IPS-NIHi7 (cell line): ENCODE measurements around the gene JAML.

Experiments used
- DNase-seq: peaks from one replicate; pipeline ENCODE4 v3.0.0; 2012; ENCODE audit warnings: mixed read lengths; ENCODE audit errors: extremely low spot score

The JAML gene

DNA sequence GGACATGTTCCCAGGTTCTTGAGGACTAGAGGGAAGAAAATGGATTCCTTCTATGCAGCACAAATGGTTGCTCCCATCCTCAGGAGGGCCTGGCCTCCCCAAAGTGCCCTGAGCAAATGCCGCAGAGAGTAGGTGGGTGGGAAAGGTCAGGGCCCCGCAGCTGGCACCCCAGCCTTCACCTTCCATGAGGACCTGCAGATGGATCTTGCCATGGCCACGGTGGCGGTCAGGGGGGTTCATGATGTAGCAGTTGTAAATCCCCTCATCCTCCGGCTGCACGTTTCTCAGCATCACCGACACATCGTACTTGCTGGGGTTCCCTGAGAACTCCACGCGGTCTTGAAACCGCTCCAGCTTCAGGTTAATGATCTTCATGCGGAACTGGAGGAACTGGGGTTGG is 56.9 kb downstream of the JAML start:
- DNase-seq, result no peak

DNA sequence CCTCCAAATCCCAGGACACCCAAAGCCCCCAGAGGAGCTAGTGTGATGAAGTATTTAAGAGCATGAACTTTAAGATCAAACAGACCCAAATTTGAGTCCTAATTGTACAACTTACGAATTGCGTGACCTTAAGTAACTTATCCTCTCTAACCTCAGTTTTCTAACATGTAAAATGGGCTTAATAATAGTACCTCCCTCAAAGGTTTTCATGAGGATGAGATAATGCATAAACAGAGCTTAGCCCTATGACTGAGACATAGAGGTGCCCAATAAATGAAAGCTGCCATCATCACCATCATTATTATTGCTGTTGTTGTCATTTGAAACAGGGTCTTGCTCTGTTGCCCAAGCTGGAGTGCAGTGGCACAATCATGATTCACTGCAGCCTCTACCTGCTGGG is 57.6 kb downstream of the JAML start:
- DNase-seq, result no peak

DNA sequence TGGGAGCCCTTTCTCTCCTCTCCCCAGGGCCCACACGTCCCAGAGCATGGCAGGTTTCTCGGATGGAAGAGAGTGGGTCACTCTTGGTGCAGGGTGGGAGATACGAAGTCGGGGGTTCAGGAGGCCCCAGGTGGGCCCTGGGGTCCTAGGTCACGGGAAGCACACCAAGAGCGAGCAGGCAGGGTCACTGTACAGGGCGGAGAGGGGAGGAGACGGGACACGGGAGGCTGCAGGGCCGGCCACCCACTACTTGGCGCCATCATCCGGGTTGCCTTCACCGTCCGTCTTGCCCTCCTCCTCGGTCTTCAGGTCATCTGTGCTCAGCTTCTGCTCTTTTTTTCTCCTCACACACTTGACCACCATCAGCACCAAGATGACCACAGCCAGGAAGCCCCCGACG is 58.2 kb downstream of the JAML start:
- DNase-seq, result no peak

DNA sequence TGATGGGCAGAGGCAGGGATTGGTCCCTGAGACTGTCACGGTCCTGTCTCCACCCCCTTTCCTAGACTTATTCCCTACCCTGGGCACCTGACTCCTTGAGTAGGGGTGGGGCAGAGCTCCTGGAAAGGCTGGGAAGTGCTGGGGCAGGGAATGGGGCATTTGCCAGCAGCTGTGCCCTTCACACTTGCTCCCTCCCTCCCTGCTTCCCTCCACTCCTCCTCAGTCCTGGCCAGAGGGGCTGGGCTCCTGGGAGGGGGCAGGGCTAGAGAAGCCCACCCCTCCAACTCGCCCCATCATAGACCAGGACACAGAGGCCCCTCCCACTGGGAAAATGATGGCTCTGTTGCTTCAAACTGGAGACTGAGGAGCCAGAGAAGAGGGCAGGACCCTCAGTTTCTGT is 59.9 kb downstream of the JAML start:
- DNase-seq, result no peak

DNA sequence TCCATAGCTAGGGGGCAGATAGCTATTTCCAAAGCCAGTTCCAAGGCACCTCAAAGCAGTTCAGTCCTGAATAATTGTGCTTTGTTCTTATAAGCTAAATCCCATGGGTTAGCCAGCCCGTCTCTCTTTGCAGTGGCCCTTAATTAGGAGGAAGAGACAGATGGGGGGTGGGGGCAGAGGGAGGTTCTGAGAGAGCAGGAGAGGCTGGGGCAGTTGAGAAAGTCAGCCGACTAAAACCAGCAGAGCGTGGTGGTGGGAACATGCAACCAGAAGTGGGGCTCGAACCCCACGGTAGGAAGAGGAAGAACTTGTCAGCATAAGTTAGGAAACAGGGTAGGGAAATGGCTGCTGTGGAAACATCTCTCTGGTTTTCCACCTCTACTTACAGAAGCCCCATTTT is 61.3 kb downstream of the JAML start:
- no peak for DNase-seq

DNA sequence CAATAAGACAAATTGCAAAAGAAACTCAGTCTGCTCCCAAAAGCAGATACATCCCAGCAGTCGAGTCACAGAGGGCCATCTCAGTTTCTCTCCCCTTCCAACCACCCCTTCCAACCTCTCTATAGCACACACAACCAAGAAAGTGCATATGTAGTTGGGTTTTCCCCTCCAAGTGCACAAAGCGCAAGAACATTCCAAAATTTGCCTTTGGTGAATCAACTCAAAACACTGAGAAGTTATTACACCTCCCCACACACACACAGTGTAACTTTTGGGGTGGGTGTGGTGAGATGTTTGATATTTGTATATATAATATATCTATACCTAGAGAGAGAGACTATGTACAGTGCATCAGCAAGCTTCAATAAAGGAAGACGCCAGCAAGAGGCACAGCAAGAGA is 62.0 kb downstream of the JAML start:
- DNase-seq, result no peak

DNA sequence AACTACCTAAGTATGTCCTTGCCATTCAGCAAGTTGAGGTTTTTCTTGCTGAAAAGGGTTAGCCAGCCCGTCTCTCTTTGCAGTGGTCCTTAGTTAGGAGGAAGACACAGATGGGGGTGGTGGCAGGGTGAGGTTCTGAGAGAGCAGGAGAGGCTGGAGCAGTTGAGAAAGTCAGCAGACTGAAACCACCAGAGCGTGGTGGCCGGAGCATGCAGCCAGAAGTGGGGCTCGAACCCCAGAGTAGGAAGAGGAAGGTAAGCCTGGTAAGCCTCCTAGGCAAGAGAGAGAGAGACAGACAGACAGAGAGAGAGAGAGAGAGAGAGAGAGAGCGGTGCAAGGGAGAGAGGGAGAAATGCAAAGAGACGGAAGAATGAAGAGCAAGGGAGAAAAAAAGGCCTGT is 63.0 kb downstream of the JAML start:
- no peak for DNase-seq

DNA sequence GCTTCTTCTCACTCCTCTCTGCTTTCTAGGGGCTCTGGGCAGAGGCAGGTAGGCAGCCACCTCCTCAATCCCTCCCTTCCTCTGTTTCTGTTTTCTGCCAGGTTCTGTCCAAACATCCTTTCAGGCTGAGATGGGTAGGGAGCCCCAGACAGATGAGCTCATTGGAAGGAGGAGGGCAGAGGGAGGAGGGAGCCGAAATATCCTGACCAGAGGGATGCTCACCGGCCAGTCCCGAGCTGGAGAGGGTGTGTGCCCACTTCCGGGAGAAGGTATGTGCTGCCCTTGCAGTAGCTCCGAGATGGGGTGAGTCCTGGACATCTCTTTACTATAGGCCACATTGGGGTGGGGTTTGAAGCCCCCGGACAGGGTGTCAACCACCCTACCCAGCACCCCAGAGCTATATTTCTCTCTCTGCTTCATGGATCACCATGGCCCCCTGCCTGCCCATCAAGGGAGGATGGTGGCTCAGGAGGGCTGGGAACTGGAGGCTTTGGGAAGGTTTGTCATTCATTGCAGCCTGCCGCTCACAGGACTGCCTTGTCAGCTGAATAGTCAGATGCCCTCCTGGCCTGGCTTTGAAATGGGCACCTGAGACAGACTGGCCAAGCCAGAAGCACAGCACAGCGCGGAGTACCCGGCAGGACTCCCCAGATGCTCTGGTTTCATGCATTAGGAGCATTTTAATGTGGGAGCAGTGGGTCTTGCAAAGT is 67.5 kb downstream of the JAML start:
- no peak for DNase-seq

DNA sequence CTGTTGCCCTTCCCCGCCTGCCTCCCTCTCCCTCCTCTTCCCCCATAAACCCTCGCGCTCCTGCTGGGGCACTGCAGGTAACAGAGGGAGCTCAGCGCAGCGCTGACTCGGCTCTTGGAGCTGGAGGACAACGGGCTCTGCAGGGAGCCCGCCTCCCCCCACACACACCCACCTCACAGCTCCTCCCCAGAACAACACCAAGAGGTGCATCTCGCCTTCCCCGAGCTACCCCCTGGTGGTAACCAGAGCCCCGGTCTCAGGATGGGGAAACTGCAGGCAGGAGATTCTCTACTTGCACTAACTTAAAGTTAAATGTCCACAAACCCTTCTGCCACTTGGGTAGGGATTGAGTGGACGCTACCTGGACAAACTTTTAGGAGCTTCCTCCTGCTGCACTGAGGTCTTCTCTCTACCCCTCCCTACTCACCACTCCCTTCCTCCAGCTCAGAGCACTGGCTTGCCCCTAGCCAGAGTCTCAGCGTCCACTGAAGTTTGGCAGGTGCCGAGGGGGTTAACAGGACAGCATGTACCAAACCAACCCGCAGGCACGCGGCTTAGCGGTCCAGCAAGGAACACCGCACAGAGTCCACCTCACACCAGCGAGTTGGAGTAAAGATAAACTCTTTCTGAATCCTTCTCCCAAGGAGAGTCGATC is 68.2 kb downstream of the JAML start:
- DNase-seq, result peak; percentile 64

DNA sequence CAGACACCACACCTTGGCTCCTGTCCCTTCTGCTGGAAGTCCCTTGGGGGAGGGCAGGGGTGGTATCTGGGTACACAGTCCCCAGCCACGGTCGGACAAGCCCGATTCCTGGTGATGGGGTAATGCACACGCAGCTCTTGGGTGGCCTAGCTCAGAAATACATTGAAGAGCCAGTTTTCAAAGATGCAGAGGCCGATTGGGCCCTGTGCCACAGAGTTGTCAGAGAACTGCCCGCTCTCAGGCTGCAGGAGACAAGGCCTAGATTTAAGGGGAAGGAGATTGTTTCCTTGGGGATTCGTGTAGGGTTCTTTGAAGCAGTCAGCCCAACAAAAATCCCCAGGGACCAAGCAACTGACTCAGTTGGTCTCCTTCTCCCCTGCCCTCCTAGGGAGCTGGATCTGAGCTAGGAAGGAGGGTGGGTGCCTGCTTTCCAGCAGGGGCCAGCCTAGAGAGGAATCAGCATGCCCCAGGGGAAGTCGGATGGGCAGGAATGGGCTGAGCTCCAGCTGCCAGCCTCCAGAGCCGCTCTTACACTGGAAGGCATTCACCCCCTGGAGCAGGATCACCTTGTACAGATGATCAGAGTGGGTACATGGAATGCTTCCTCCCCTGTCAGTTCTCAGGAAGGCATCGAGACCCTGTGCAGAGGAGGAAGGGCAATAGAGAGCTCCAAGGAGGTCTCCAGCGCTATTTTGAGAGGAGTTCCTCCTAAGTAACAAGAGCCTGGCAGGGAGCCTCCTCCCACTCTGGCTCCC is 68.9 kb downstream of the JAML start:
- DNase-seq, result no peak

DNA sequence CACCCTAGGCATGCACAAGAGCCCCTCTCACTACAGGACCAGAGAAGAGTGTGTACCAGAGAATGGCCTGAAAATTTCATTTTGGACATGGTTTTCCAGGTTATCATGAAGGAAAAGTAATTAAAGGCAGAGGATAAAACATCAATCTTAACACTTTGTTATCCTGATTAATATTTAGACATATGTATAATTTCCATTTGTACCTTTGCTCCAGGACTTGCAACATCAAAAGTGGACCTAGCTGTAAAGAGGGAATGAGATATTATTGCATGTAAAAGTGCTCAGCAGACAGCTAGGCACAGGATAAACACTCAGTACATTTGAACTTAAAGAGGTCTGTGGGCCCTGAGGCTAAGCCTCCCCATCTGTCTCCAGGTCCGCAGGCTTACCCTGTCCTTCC is 70.2 kb downstream of the JAML start:
- DNase-seq, result no peak

DNA sequence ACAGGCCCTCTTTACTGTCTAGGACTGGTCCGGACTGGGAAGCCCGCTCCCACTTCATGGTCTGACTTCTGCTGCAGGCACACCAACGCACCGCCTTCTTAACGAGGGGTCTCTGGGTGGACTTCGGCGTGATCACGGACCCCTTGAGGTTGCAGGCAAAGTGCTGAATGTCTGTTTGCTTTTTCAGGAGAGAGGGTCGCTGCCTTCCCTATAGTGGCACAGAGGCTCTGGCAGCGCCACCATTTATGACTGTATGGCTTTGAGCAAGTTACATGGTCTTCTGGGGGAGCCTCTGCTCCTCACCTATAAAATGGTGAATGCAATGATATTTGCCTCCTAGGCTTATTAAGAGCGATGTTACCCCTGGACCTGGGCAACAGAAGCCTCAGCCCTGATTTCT is 70.8 kb downstream of the JAML start:
- DNase-seq, result no peak

DNA sequence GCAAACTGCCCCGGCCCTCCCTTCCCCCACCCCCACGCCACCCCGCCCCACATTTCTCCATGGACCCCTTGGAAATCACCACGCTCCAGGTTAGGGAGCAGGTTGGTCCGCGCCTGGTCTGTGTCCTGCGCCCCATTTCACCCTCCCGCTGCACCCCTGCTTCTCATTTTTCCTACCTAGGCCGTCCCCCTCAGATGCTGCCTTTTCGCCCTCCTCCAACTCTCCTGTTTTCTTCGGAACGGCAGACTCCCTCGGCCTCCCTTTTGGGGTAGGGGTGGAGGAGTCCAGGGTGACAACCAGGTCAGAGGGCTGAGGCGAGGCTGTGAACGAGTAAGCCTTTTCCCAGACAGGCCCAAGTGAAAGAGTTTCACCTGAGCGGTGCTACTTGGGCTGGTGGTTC is 71.3 kb downstream of the JAML start:
- no peak for DNase-seq

DNA sequence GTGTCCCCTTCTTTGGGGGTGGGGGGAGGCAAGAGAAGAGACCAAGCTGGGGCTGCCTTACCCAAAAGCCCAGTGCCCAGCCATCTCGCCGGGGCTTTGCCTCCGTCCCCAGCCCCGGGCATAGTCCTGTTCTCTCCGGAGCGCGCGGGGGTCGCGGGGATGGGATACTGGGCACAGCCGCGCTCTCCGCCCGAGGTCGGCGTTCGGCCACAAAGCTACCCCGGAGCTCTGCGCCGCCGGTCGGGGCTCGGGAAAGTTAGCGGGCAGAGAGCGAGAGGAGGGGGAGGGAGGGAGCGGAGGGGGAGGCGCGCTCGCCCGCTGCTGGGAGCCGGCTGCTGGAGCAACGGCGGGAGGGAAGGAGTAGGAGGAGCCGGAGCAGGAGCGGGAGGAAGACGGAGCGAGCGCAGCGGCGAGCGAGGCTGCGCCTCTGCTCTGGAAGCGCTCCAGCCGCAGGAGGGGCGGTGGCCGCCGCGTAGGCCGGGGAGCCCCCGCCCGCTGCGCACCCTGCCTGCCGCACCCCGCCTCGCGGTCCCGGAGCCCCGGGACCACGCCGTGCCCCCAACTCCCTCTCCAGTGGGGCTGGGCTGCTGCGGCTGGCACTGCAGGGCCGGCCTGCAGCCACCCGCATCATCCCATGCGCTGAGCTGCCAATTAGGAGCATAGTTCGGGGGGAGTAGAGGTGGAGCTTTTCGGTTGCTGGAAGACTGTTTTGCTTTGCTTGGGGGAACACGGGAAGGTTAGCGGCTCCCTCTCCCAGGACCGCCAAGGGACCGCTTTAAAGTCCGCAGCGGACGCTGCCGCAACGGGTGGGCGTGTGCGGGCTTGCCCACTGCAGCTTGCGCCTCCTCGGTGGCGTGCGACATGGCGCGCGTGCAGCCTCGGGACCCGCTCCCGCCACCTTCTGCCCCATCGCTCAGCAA is 72.0 kb downstream of the JAML start, which contains the start of gene SCN4B:
Gene SCN4B (minus strand): TSS at position 272 of the 920 bp plus-strand sequence. CDS start 150 bp downstream, at position 122.
- peak; percentile 87 for DNase-seq

DNA sequence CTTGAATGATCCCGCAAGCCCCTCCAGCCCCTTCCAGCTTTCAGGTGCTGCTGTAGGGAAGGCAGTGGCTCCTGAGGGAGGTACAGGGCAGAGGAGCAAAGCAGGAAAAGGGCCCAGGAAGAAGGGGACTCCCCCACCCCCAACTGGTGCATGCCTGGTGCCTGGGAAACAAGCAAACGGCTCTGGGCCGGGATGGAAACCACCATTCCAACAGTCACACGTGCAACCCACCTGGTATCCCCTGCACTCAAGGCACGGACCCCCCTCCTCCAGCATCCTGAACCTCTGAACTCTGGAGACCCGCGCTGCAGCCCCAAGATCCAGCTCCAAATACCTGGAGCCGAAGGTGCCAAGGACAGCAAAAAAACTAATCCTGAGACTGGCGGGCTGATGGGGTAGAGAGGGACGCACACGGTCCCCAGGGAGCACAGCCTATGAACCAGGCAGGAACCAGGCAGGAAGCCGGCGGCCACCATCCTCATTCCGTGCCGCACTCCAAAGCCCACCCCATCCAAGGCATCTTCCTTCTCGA is 72.7 kb downstream of the JAML start:
- DNase-seq, result no peak

DNA sequence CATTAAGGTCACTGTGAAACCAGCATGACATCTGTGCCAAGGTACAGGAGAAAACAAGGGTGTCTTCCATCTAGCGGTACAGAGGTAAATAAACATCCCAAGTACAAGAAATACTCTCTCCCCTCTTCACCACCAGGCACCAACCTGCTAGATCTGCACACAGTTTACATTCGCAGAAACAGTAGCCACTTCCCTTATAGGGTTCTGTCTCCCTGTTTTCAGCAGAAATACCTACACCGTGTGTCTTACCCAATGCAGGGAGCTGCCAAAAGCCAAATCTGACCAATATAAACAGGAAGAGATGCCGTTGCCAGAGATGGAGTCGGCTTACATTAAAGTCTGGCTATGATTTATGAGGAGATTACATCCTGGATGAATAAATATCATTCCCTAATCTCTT is 73.4 kb downstream of the JAML start:
- no peak for DNase-seq

DNA sequence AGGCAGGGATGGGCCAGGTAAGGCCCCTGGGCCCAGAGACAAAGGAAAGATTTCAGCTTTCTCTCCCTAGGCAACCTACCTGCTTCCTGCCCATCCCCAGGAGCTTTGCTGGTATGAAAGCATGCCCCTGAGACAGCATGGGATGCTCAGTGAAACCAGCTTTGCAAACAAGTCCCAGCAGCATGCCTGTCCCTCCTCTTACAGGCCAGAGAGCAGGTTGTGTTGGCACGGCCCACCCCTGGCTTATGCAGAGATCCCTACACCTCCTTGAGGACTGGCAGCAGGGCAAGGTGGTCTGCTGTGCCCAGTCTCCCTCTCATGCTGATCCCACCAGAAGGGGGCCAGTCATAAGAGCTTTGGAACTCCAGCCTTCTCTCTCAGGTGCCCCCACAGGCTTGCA is 75.3 kb downstream of the JAML start:
- no peak for DNase-seq

DNA sequence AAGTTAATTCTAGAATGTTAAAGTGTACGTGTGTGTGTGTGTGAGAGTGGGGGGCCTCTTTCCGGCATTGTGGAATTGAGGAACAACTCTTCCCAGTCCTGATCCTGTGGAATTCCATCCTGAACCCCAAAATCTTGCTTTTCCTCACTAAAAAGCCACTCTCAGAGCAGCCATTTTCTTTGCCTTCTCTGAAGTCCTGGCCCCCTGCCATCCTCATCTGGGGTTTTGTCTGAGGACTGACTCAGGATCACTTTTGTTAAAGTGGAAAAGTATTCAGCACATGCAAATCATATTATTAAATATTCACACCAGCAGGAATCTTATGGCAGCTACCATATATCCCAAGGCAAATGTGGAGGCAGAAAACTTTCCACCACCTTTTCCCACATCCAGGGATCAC is 76.0 kb downstream of the JAML start:
- DNase-seq, result no peak

DNA sequence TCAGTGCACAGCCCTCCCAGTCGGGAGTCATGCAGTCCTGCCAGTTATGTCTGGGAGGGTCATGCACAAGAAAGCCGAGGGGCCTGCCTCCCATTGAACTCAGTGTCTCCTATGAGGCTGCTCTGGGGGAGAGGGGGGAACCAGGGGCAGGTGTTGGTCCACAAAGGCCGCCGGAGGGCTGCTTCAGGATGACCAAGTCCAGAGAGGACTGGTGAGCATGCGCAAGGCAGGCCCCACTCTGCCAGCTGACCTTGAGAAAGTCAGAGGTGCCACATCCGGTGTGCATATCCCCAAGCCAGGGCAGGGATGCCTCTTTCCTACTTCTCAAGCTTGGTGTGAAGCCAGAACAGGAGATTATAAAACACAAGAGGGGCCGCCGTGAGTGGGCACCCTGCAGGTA is 76.6 kb downstream of the JAML start:
- no peak for DNase-seq

DNA sequence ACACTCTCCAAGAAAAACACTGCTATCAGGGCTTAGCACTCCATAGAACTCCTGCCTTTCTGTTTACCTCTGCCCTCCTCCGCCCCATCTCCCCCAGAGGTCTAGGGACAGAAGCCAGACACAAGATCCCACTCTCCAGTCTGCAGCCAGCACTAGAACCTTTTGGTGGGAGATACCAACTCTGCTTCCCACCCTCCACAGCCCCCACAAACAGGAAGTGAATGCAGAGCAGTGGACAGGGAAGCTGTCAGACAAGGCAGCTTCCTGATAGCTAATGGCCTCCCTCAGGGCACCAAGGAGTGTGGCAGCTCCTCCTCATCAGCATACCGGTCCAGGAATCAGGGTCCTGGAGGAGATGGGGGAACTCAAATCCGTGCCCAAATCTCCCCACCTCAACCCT is 77.3 kb downstream of the JAML start:
- no peak for DNase-seq

DNA sequence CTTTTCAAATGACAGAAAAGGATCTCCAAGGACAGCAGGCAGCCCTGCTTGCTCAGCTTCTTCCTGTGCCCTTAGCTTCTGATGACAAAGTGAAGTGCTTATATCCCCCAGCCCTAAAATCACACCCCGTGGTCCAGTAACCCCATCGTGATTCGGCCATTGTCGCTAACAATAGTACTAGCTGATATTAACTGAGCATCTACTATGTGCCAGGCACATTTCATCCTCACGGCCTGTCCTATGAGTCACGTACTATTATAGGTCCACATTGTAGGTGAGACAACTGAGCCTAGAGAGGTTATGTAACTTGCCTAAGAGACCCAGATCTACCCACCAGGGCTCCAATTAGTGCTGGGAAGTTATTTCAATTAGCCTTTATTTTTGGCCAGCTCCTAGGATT is 78.3 kb downstream of the JAML start:
- DNase-seq, result no peak
